Measurements from ENCODE around the gene RCOR2. TPM values are rescaled to one million over a fixed set of nuclear protein-coding genes. Genes with fewer than 3 reads are reported as not detected.

RCOR2 gene
- total RNA-seq, 2 donors from 2014 or later, result 0.64 to 3.3 TPM

- Histone ChIP-seq H3K27ac (peak overlapping the region; percentile 68 to 82), H3K4me3 (no peak overlapping the region), H3K4me1 (replicated peaks) (peaks cover 18% of the 10 kb centered on the region), H3K27me3 (replicated peaks; ENCODE audit: insufficient read depth) (no peaks in the 10 kb centered on the region), H3K9me3 (no peaks in the 10 kb centered on the region), H3K36me3 (no peaks in the 10 kb centered on the region)
- TF ChIP-seq CTCF (IDR thresholded peaks at IDR 0.05) (no peak), POLR2AphosphoS5 (IDR thresholded peaks at IDR 0.05) (no peak), POLR2A (IDR thresholded peaks at IDR 0.05) (no peak)
- WGBS, result 49% methylated on average over 6 of the region's 6 CpGs
- intact Hi-C loops (cut with DNase I), result no loop called here
- no peak for DNase-seq (ENCODE audit: low spot score)
Observed at GRCh38 chr11:63887386-63887999, 29.5 kb downstream of the RCOR2 start.

DNA sequence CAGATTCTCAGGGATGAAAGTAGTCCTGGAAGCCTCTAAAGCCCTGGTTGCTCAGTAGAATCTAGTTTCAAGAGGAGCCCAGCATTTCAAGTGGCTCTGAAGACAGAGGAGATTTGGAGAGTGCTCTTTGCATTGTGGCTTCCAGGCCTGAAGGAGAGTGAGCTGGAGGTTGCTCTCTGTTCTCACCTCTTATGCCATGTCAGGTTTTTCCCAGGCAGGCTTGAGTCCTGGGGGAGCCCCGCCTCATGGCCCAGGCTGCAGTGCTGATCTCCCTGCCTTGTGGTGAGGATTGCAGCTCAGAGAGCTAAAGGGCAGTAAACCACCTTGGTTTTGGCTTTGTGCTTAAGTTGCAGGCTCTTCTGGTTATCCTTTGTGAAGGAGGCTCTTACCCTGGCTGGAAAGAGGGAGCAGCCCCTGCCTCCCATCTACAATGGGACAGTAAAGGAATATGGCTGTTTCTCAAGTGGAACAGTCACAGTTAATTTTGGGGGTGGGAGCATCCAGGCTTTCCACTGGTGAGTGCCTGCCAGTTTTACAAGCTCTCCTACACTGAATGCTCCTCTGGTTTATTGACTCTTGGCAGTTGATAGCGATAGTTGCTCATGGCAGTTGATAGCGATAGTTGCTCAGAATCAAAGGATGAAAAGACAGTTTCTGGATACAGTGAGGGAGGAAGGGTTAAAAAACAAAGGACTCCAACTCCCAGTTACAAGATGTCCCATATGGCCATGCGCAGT is 32.6 kb downstream of the RCOR2 start:
- no peaks in the 10 kb centered on the region for H3K9me3 ChIP-seq
- H3K4me1 ChIP-seq (replicated peaks), result peaks cover 19% of the 10 kb centered on the region
- TF ChIP-seq POLR2A (IDR thresholded peaks at IDR 0.05) (no peak), POLR2AphosphoS5 (IDR thresholded peaks at IDR 0.05) (peak; percentile 35), CTCF (IDR thresholded peaks at IDR 0.05) (no peak)
- no peak overlapping the region for H3K27ac ChIP-seq
- WGBS, result 55% methylated on average over 4 of the region's 4 CpGs
- intact Hi-C loops (cut with DNase I), result no loop called here
- no peaks in the 10 kb centered on the region for H3K36me3 ChIP-seq
- DNase-seq (ENCODE audit: low spot score), result no peak
- H3K27me3 ChIP-seq (replicated peaks; ENCODE audit: insufficient read depth), result no peaks in the 10 kb centered on the region
- no peak overlapping the region for H3K4me3 ChIP-seq

DNA sequence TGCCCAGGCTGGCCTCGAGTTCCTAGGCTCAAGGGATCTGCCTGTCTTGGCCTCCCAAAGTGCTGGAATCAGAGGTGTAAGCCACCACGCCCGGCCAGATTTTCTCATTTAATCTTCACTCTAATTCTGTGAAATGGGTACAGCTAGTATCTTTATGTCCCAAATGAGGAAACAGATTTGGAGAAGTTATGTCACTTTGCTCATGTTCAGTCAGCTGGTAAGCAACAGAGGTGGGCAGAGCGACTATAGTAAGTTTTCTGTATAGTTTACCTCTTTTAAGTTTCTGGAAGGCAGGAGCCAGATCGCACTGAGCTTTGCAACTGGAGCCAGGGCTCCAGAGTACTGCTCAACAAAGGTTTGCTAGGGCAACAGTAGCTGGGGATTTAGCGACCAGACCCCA is 33.2 kb downstream of the RCOR2 start:
- Histone ChIP-seq H3K27ac (no peak overlapping the region), H3K4me1 (replicated peaks) (peaks cover 13% of the 10 kb centered on the region), H3K36me3 (no peaks in the 10 kb centered on the region), H3K9me3 (no peaks in the 10 kb centered on the region), H3K4me3 (no peak overlapping the region), H3K27me3 (replicated peaks; ENCODE audit: insufficient read depth) (no peaks in the 10 kb centered on the region)
- no peak for DNase-seq (ENCODE audit: low spot score)
- intact Hi-C loops (cut with DNase I), result no loop called here
- TF ChIP-seq POLR2A (IDR thresholded peaks at IDR 0.05), result no peak
- TF ChIP-seq CTCF (IDR thresholded peaks at IDR 0.05), result no peak
- no peak for TF ChIP-seq POLR2AphosphoS5 (IDR thresholded peaks at IDR 0.05)
- WGBS, result 88% methylated on average over 6 of the region's 6 CpGs

- intact Hi-C loops (cut with DNase I), result no loop called here
- Histone ChIP-seq H3K27ac (no peak overlapping the region), H3K27me3 (replicated peaks; ENCODE audit: insufficient read depth) (no peaks in the 10 kb centered on the region), H3K4me1 (replicated peaks) (peaks cover 7% of the 10 kb centered on the region), H3K36me3 (no peaks in the 10 kb centered on the region), H3K4me3 (no peak overlapping the region), H3K9me3 (no peaks in the 10 kb centered on the region)
- 53% methylated on average over 7 of the region's 7 CpGs for WGBS
- TF ChIP-seq POLR2A (IDR thresholded peaks at IDR 0.05) (no peak), POLR2AphosphoS5 (IDR thresholded peaks at IDR 0.05) (no peak), CTCF (IDR thresholded peaks at IDR 0.05) (no peak)
- DNase-seq (ENCODE audit: low spot score), result no peak
Observed at GRCh38 chr11:63882555-63883242, 34.3 kb downstream of the RCOR2 start.

Measured in prostate gland (tissue), 2 donors.